Right ventricle myocardium superior (tissue), 1 donor: Measurements from ENCODE around the gene P2RY12. TPM values are rescaled to one million over a fixed set of nuclear protein-coding genes. Genes with fewer than 3 reads are reported as not detected.
A peak's percentile ranks its signal among the peaks of the same experiment; 100 is the strongest.
"Not testable (repeated sequence)": the region's sequence is repeated elsewhere in the genome, so short reads cannot be mapped to it uniquely, and the experiment has no call there.

ENCODE experiments used
- ATAC-seq: fragments of 200-7000 bp; cut with Tn5 transposase; one replicate; pipeline ENCODE4 v1.9.1; 2020; ENCODE audit warnings: mild to moderate bottlenecking; ENCODE audit not compliant: poor library complexity
- DNase-seq: peaks from one replicate; pipeline ENCODE4 v3.0.0-alpha.2; 2020
- intact Hi-C: fragments of 100-400 bp; cut with DNase I; formaldehyde crosslinking; loops from one replicate; pipeline ENCODE4 v1.11.2; 2022
- total RNA-seq: library from RNA; stranded (reverse); fragmentation: NEBNext Ultra II Directional; extraction: Animal tissue kit (Norgen Biotek cat#: 25700); gene quantifications from one replicate; pipeline ENCODE4 v1.2.1, GENCODE V29; 2021
- donor health status: DM: no; HTN: yes; CAD: no; lungs with severe emphysema.

Gene P2RY12
- total RNA-seq, 1 donor from 2014 or later: 0.94 TPM

GRCh38 chr3:151395806-151396205, 11.3 kb upstream of the P2RY12 start:
- ATAC-seq (no peak), DNase-seq (no peak)
- intact Hi-C loops: no loop called here

GRCh38 chr3:151394611-151395010, 10.1 kb upstream of the P2RY12 start:
- no peak for DNase-seq
- ATAC-seq: no peak
- intact Hi-C loops: no loop called here

GRCh38 chr3:151393941-151394340, 9.4 kb upstream of the P2RY12 start:
- intact Hi-C loops: no loop called here
- ATAC-seq (no peak), DNase-seq (no peak)

GRCh38 chr3:151393146-151393830, 8.7 kb upstream of the P2RY12 start:
- DNase-seq (no peak), ATAC-seq (no peak)
- intact Hi-C loops: no loop called here

- DNase-seq, intact Hi-C loops, ATAC-seq: not testable (repeated sequence)
Observed at GRCh38 chr3:151392191-151392590, 7.6 kb upstream of the P2RY12 start.

- intact Hi-C loops: no loop called here
- no peak for ATAC-seq
Observed at GRCh38 chr3:151391720-151392119, 7.2 kb upstream of the P2RY12 start.

GRCh38 chr3:151387842-151388241, 3.3 kb upstream of the P2RY12 start:
- DNase-seq (no peak), ATAC-seq (peak; percentile 36)
- intact Hi-C loops: no loop called here

More at GRCh38 chr3:151391720-151392119, 7.2 kb upstream of the P2RY12 start:
- no peak for DNase-seq

- ATAC-seq: no peak
- intact Hi-C loops: no loop called here
- DNase-seq: no peak
Observed at GRCh38 chr3:151387432-151387831, 2.9 kb upstream of the P2RY12 start.

- intact Hi-C loops: no loop called here
- ATAC-seq (no peak), DNase-seq (no peak)
Observed at GRCh38 chr3:151386056-151386455, 1.5 kb upstream of the P2RY12 start.

GRCh38 chr3:151383956-151384355, 597 bp downstream of the P2RY12 start:
- intact Hi-C loops: no loop called here
- no peak for DNase-seq
- ATAC-seq: peak; percentile 53

- ATAC-seq: no peak
- DNase-seq: no peak
- intact Hi-C loops: no loop called here
Observed at GRCh38 chr3:151383111-151383510, 1.4 kb downstream of the P2RY12 start.

- intact Hi-C loops: no loop called here
- ATAC-seq (no peak), DNase-seq (no peak)
Observed at GRCh38 chr3:151382671-151383070, 1.9 kb downstream of the P2RY12 start.

GRCh38 chr3:151379083-151379734, 5.3 kb downstream of the P2RY12 start:
- DNase-seq: peak; percentile 49
- intact Hi-C loops: no loop called here
- ATAC-seq: peak; percentile 68

- intact Hi-C loops: no loop called here
- DNase-seq (no peak), ATAC-seq (no peak)
Observed at GRCh38 chr3:151377768-151378385, 6.7 kb downstream of the P2RY12 start.

- ATAC-seq (no peak), DNase-seq (no peak)
- intact Hi-C loops: no loop called here
Observed at GRCh38 chr3:151372063-151372820, 12.3 kb downstream of the P2RY12 start.

GRCh38 chr3:151371526-151371925, 13.0 kb downstream of the P2RY12 start:
- intact Hi-C loops: no loop called here
- ATAC-seq (no peak), DNase-seq (no peak)

GRCh38 chr3:151367448-151367847, 17.1 kb downstream of the P2RY12 start:
- intact Hi-C loops: no loop called here
- ATAC-seq (no peak), DNase-seq (no peak)

- intact Hi-C loops: no loop called here
- no peak for DNase-seq
- no peak for ATAC-seq
Observed at GRCh38 chr3:151366993-151367392, 17.6 kb downstream of the P2RY12 start.

- no peak for ATAC-seq
- intact Hi-C loops: no loop called here
- no peak for DNase-seq
Observed at GRCh38 chr3:151362751-151363174, 21.8 kb downstream of the P2RY12 start.
